SK-N-MC (cell line): Measurements from ENCODE around the gene C12orf76.

Experiments
- EZH2 ChIP-seq: fragments of 200-600 bp; sonication (generic); IDR thresholded peaks from one replicate; pipeline ENCODE4 v1.6.1; 2017; ENCODE audit warnings: antibody characterized with exemption
- POLR2AphosphoS5 ChIP-seq: IDR thresholded peaks from 2 replicates; pipeline ENCODE4 v1.6.1; 2012; ENCODE audit warnings: mild to moderate bottlenecking, low read depth, low read length, borderline replicate concordance

DNA sequence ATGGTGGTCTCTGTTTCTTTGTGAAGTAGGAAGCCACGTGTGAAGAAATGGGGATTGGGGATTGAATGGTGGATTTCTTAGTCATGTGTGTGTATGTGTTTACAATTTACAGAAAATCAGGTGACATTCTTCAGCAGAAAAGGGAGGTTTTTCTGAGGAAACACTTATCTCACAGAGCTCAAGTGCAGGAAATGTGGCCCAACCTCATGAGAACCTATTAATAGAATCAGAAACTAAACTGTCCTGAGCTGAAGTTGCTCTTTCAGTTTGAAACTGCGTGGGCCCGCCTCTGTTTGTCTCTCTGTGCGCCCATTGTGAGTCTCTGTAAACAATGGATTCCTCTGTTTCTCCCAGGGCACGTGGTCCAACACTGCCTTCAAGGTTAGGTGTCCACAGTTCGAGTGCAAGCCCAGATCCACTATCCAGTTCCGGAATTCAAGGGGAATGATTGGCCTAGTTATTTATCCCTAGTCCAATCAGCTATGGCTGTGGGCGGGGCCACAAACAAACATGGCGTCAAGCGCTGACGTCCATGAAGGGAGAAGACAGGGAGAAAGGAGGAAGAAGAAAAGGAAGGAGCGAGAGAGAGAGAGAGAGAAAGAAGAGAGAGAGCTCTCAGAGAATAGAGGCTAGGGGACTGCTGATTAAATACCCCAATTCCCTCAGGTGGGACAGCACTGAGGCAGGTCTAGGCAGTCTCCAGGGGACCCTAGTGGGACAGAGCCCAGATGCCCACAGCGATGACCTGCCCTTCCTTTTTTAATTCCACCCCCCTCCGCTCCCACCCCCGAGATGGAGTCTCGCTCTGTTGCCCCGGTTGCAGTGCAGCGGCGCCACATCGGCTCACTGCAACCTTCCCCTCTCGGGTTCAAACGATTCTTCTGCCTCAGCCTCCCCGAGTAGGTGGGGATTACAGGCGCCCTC is 31.4 kb upstream of the C12orf76 start:
- TF ChIP-seq POLR2AphosphoS5 = no peak
- no peak for TF ChIP-seq EZH2
